Adrenal gland (tissue), 12 donors: ENCODE measurements around the gene PRDM16. TPM values are rescaled to one million over a fixed set of nuclear protein-coding genes. Genes with fewer than 3 reads are reported as not detected.

Experiments
- DNase-seq, 7 donors: peaks; one replicate each; pipeline ENCODE4 v3.0.0-alpha.2; 2019 to 2020
- H3K27ac ChIP-seq, 5 donors: fragments of 200-600 bp; sonication (generic) in 4 of 5; 1 replicate in 3 of 5; 2 replicates in 2 of 5; pipeline versions ENCODE4 v1.5.1 to v1.8.0; 2016 to 2020; ENCODE audit warnings: mild to moderate bottlenecking in 1 of 5
- H3K27me3 ChIP-seq: fragments of 200-600 bp; 2 replicates; pipeline ENCODE4 v1.8.0; 2021
- H3K36me3 ChIP-seq, 2 donors: fragments of 200-600 bp; replicated peaks in 1 of 2; 1 replicate in 1 of 2; 2 replicates in 1 of 2; pipeline versions ENCODE4 v1.5.1 to v1.8.0; 2018 to 2022
- H3K4me1 ChIP-seq, 2 donors: fragments of 200-600 bp; replicated peaks in 1 of 2; 1 replicate in 1 of 2; 2 replicates in 1 of 2; pipeline versions ENCODE4 v1.5.1 to v1.8.0; 2018 to 2021
- H3K4me3 ChIP-seq, 4 donors: fragments of 200-600 bp; sonication (generic) in 3 of 4; one replicate each; pipeline ENCODE4 v1.5.1; 2016 to 2018
- H3K9me3 ChIP-seq, 3 donors: fragments of 200-600 bp; sonication (generic) in 1 of 3; replicated peaks in 1 of 3; 1 replicate in 2 of 3; 2 replicates in 1 of 3; pipeline versions ENCODE4 v1.5.1 to v1.8.0; 2016 to 2021
- CTCF ChIP-seq, 6 experiments: fragments of 450-650 bp in 4 of 6; fragments of 200-600 bp in 2 of 6; sonication (generic) in 1 of 6; IDR thresholded peaks; 1 replicate in 5 of 6; 2 replicates in 1 of 6; pipeline versions ENCODE4 v1.5.1 to v1.8.0; 2016 to 2021; ENCODE audit warnings: antibody characterized with exemption in 6 of 6, mild to moderate bottlenecking in 2 of 6, moderate library complexity in 1 of 6
- POLR2A ChIP-seq, 2 donors: fragments of 450-650 bp; IDR thresholded peaks; one replicate each; pipeline ENCODE4 v1.6.1; 2017; ENCODE audit warnings: antibody characterized with exemption in 2 of 2, mild to moderate bottlenecking in 2 of 2, moderate library complexity in 1 of 2
- WGBS, 4 donors: extraction: QIAGEN DNeasy Blood & Tissue Kit in 2 of 4; methylation state at CpG; one replicate each; pipeline versions ENCODE4 v1.1.5 to v1.1.7; 2013 to 2017; 5-methylcytosine and 5-hydroxymethylcytosine counted together
- intact Hi-C, 2 donors: fragments of 100-400 bp; cut with DNase I; formaldehyde crosslinking; loops; one replicate each; pipeline versions ENCODE4 v1.14.1 to v1.15.0; 2022 to 2023
- polyA plus RNA-seq, 3 donors: library from polyadenylated mRNA; stranded (reverse); fragments of 200-250 nt in 2 of 3; fragments of 350-450 nt in 1 of 3; fragmentation: Illumina TruSeq in 1 of 3; extraction: RNeasy Lipid Tissue Mini Kit (QIAGEN cat#74804) in 1 of 3; gene quantifications; one replicate each; pipeline ENCODE4 v1.2.3, GENCODE V29; 2013 to 2014
- total RNA-seq, 9 donors: library from RNA; depleted of rRNA in 4 of 9; stranded (reverse); fragments of >200 nt in 4 of 9; fragments of 120-200 nt in 1 of 9; fragmentation: NEBNext Ultra II Directional in 1 of 9; extraction: Animal tissue kit (Norgen Biotek cat#: 25700) in 1 of 9; gene quantifications; one replicate each; pipeline versions ENCODE4 v1.1.0 to v1.2.4, GENCODE V29; 2013 to 2023
- donor health status: healthy with polysubstance abuse.
- donor health status: Bipolar disorder and iron deficiency.
- donor health status: DM: yes; HTN: yes; CAD: no.
- donor health status: DM: no; HTN: no; CAD: no.
- donor health status: DM: no; HTN: no; CAD: no.
- donor health status: DM: yes; HTN: yes; CAD: no.

Gene PRDM16
- total and polyA plus RNA-seq, 12 donors = 0.04 to 2.8 (median 0.61) TPM; not detected in 1

- TF ChIP-seq CTCF (IDR thresholded peaks at IDR 0.05) = no peak
- TF ChIP-seq POLR2A (IDR thresholded peaks at IDR 0.05) = no peak
- H3K27ac ChIP-seq = no peak overlapping the region
- 52 to 74% (median 56%) methylated on average over 5 to 20 of the region's 20 CpGs for WGBS, 4 donors
- no peaks in the 10 kb centered on the region for H3K36me3 ChIP-seq
- DNase-seq = no peak
- peaks cover 2% of the 10 kb centered on the region for H3K27me3 ChIP-seq
- no peak overlapping the region for H3K4me3 ChIP-seq
- no peaks in the 10 kb centered on the region for H3K9me3 ChIP-seq
- intact Hi-C loops = no loop called here
- no peaks in the 10 kb centered on the region for H3K4me1 ChIP-seq
Observed at GRCh38 chr1:3440711-3441409, 371.9 kb downstream of the PRDM16 start.

- TF ChIP-seq POLR2A (IDR thresholded peaks at IDR 0.05) (no peak), CTCF (IDR thresholded peaks at IDR 0.05) (no peak)
- Histone ChIP-seq H3K4me3 (no peak overlapping the region), H3K4me1 (no peaks in the 10 kb centered on the region), H3K36me3 (no peaks in the 10 kb centered on the region), H3K27me3 (peaks cover 2% of the 10 kb centered on the region), H3K27ac (no peak overlapping the region), H3K9me3 (no peaks in the 10 kb centered on the region)
- intact Hi-C loops = no loop called here
- 54 to 68% (median 58%) methylated on average over 8 of the region's 8 CpGs for WGBS, 4 donors
- no peak for DNase-seq
Observed at GRCh38 chr1:3441410-3441847, 372.4 kb downstream of the PRDM16 start.

- Histone ChIP-seq H3K9me3 (no peaks in the 10 kb centered on the region), H3K27me3 (peaks cover 2% of the 10 kb centered on the region), H3K36me3 (no peaks in the 10 kb centered on the region), H3K4me1 (no peaks in the 10 kb centered on the region), H3K4me3 (no peak overlapping the region), H3K27ac (no peak overlapping the region)
- 62 to 71% (median 65%) methylated on average over 2 to 8 of the region's 8 CpGs for WGBS, 4 donors
- TF ChIP-seq POLR2A (IDR thresholded peaks at IDR 0.05) (no peak), CTCF (IDR thresholded peaks at IDR 0.05) (no peak)
- DNase-seq = no peak
- intact Hi-C loops = no loop called here
Observed at GRCh38 chr1:3441880-3442279, 372.9 kb downstream of the PRDM16 start.

- no peak overlapping the region for H3K27ac ChIP-seq
- intact Hi-C loops = no loop called here
- DNase-seq = no peak
- TF ChIP-seq CTCF (IDR thresholded peaks at IDR 0.05) = no peak
- TF ChIP-seq POLR2A (IDR thresholded peaks at IDR 0.05) = no peak
- no peaks in the 10 kb centered on the region for H3K36me3 ChIP-seq
- no peaks in the 10 kb centered on the region for H3K4me1 ChIP-seq
- peaks cover 2% of the 10 kb centered on the region for H3K27me3 ChIP-seq
- 63 to 77% (median 68%) methylated on average over 12 to 13 of the region's 13 CpGs for WGBS, 4 donors
- no peak overlapping the region for H3K4me3 ChIP-seq
- no peaks in the 10 kb centered on the region for H3K9me3 ChIP-seq
Observed at GRCh38 chr1:3442331-3442730, 373.3 kb downstream of the PRDM16 start.
